Activated CD8-positive, alpha-beta T cell treated with anti-CD3 and anti-CD28 coated beads for 36 hours (primary cell): ENCODE measurements around the gene TESK2. TPM values are rescaled to one million over a fixed set of nuclear protein-coding genes. Genes with fewer than 3 reads are reported as not detected.

ENCODE experiments used
- ATAC-seq: fragments of 200-7000 bp; cut with Tn5 transposase; one replicate; pipeline ENCODE4 v1.10.0; 2021; ENCODE audit warnings: mild to moderate bottlenecking, moderate library complexity
- CTCF ChIA-PET: fragments of 350-600 bp; sonication (Branson Sonifier 250); formaldehyde crosslinking; loops from one replicate; lab custom pipeline; 2021; ENCODE audit warnings: antibody characterized with exemption; lab: Charles Lee
- POLR2A ChIA-PET: fragments of 350-600 bp; sonication (Branson Sonifier 250); formaldehyde crosslinking; loops from one replicate; lab custom pipeline; 2021; ENCODE audit warnings: antibody characterized with exemption; lab: Charles Lee
- DNase-seq: peaks from one replicate; pipeline ENCODE4 v3.0.0-alpha.2; 2020
- H3K27ac Mint-ChIP-seq: one replicate; pipeline ENCODE4 v1.8.0; 2021; ENCODE audit warnings: mild to moderate bottlenecking, mixed read lengths
- H3K27me3 Mint-ChIP-seq: one replicate; pipeline ENCODE4 v1.8.0; 2021; ENCODE audit warnings: mixed read lengths
- H3K36me3 Mint-ChIP-seq: one replicate; pipeline ENCODE4 v1.8.0; 2021; ENCODE audit warnings: low read depth, mixed read lengths
- H3K4me1 Mint-ChIP-seq: one replicate; pipeline ENCODE4 v1.8.0; 2021; ENCODE audit warnings: low read depth, mixed read lengths
- H3K4me3 Mint-ChIP-seq: one replicate; pipeline ENCODE4 v1.8.0; 2021; ENCODE audit warnings: mild to moderate bottlenecking, moderate library complexity, mixed read lengths
- H3K9me3 Mint-ChIP-seq: one replicate; pipeline ENCODE4 v1.8.0; 2021; ENCODE audit warnings: mixed read lengths
- CTCF ChIP-seq: fragments of 200-600 bp; IDR thresholded peaks from one replicate; pipeline ENCODE4 v1.8.0; 2022; ENCODE audit warnings: antibody characterized with exemption, mild to moderate bottlenecking
- intact Hi-C: fragments of 100-400 bp; cut with micrococcal nuclease; formaldehyde crosslinking; loops from one replicate; pipeline ENCODE4 v1.10.0; 2022
- total RNA-seq, 2 experiments: library from RNA; stranded (reverse); gene quantifications; one replicate each; pipeline ENCODE4 v1.2.3, GENCODE V29; 2021

Gene TESK2
- total RNA-seq, 2 experiments from 2014 or later = 2.9 to 3.7 TPM

GRCh38 chr1:45443580-45444446, 47.1 kb downstream of the TESK2 start:
- H3K4me1 Mint-ChIP-seq = no peaks in the 10 kb centered on the region
- H3K36me3 Mint-ChIP-seq = no peaks in the 10 kb centered on the region
- H3K27me3 Mint-ChIP-seq = no peaks in the 10 kb centered on the region
- H3K9me3 Mint-ChIP-seq = no peaks in the 10 kb centered on the region
- intact Hi-C loops = no loop called here
- no peak for DNase-seq
- no peak overlapping the region for H3K27ac Mint-ChIP-seq
- CTCF ChIA-PET = no interaction called here
- POLR2A ChIA-PET = no interaction called here
- no peak for TF ChIP-seq CTCF
- ATAC-seq = no peak
- H3K4me3 Mint-ChIP-seq = no peak overlapping the region

- DNase-seq (no peak), ATAC-seq (no peak)
- POLR2A ChIA-PET = interaction anchor here (0.6 kb wide), 1 partner anchor 49 kb away, joined by 5 read pairs; no protein-coding TSS in a partner anchor
- Mint-ChIP-seq H3K27ac (no peak overlapping the region), H3K4me3 (no peak overlapping the region), H3K27me3 (no peaks in the 10 kb centered on the region), H3K4me1 (no peaks in the 10 kb centered on the region), H3K36me3 (no peaks in the 10 kb centered on the region), H3K9me3 (no peaks in the 10 kb centered on the region)
- TF ChIP-seq CTCF = no peak
- CTCF ChIA-PET = no interaction called here
- intact Hi-C loops = no loop called here
Observed at GRCh38 chr1:45442272-45442671, 48.7 kb downstream of the TESK2 start.

- Mint-ChIP-seq H3K4me3 (no peak overlapping the region), H3K27me3 (no peaks in the 10 kb centered on the region), H3K36me3 (no peaks in the 10 kb centered on the region), H3K27ac (no peak overlapping the region), H3K9me3 (no peaks in the 10 kb centered on the region), H3K4me1 (no peaks in the 10 kb centered on the region)
- POLR2A ChIA-PET = no interaction called here
- DNase-seq (no peak), ATAC-seq (no peak)
- CTCF ChIA-PET = interaction anchor here (1.2 kb wide), 1 partner anchor 31 kb away, joined by 3 read pairs; no protein-coding TSS in a partner anchor
- intact Hi-C loops = no loop called here
- TF ChIP-seq CTCF = no peak
Observed at GRCh38 chr1:45437323-45437722, 53.6 kb downstream of the TESK2 start.

GRCh38 chr1:45430490-45430889, 60.5 kb downstream of the TESK2 start:
- DNase-seq (no peak), ATAC-seq (no peak)
- no peaks in the 10 kb centered on the region for H3K9me3 Mint-ChIP-seq
- no peaks in the 10 kb centered on the region for H3K4me1 Mint-ChIP-seq
- ChIA-PET POLR2A (interaction anchor here (0.9 kb wide), 1 partner anchor 83 kb away, joined by 3 read pairs; no protein-coding TSS in a partner anchor), CTCF (interaction anchor here (1.0 to 1.8 kb wide), 2 partner anchors 15 to 16 kb away, joined by 4 read pairs; no protein-coding TSS in a partner anchor)
- H3K36me3 Mint-ChIP-seq = no peaks in the 10 kb centered on the region
- TF ChIP-seq CTCF = no peak
- intact Hi-C loops = no loop called here
- no peak overlapping the region for H3K4me3 Mint-ChIP-seq
- no peak overlapping the region for H3K27ac Mint-ChIP-seq
- no peaks in the 10 kb centered on the region for H3K27me3 Mint-ChIP-seq

- DNase-seq = no peak
- no peak for ATAC-seq
- H3K9me3 Mint-ChIP-seq = no peaks in the 10 kb centered on the region
- H3K4me1 Mint-ChIP-seq = no peaks in the 10 kb centered on the region
- H3K4me3 Mint-ChIP-seq = no peak overlapping the region
- intact Hi-C loops = no loop called here
- ChIA-PET POLR2A (interaction anchor here (0.9 kb wide), 1 partner anchor 82 kb away, joined by 3 read pairs; no protein-coding TSS in a partner anchor), CTCF (interaction anchor here (0.9 to 1.8 kb wide), 3 partner anchors 14 to 64 kb away, joined by 3 to 4 read pairs (median 4); no protein-coding TSS in a partner anchor)
- H3K27ac Mint-ChIP-seq = no peak overlapping the region
- H3K27me3 Mint-ChIP-seq = no peaks in the 10 kb centered on the region
- TF ChIP-seq CTCF = no peak
- H3K36me3 Mint-ChIP-seq = no peaks in the 10 kb centered on the region
Observed at GRCh38 chr1:45429561-45430159, 61.3 kb downstream of the TESK2 start.
